ENCODE results near the gene DIO1. TPM values are rescaled to one million over a fixed set of nuclear protein-coding genes. Genes with fewer than 3 reads are reported as not detected.

Gene DIO1
- total RNA-seq: not detected

GRCh38 chr1:53893999-53894636, at the start of gene DIO1:
Gene DIO1, plus strand, starts transcription at chr1:53894187. Its CDS starts 24 bp downstream, at chr1:53894211.

GRCh38 chr1:53889304-53890298, 4.4 kb upstream of the DIO1 start, which contains the start of gene YIPF1:
Gene YIPF1, minus strand, starts transcription at chr1:53889797. Its CDS starts 860 bp downstream, at chr1:53888937.

GRCh38 chr1:53945433-53946251, 51.7 kb downstream of the DIO1 start, which contains the start of gene IFT25:
Gene IFT25, minus strand, starts transcription at chr1:53945699. Its CDS starts 5,617 bp downstream, at chr1:53940082.

GRCh38 chr1:53946252-53947171, 52.5 kb downstream of the DIO1 start, which contains the start of gene LRRC42:
Gene LRRC42, plus strand, starts transcription at chr1:53946350. Its CDS starts 5,650 bp downstream, at chr1:53952000.

Other genes starting within 250 kb of the DIO1 start
- 0.23 TPM for gene GLIS1, start 155.0 kb upstream of the DIO1 start, total RNA-seq
- gene NDC1, start 55.9 kb upstream of the DIO1 start, total RNA-seq: 36.0 TPM
- 26.8 TPM for gene YIPF1, start 4.4 kb upstream of the DIO1 start, total RNA-seq
- 31.1 TPM for gene IFT25, start 51.5 kb downstream of the DIO1 start, total RNA-seq
- 20.8 TPM for gene LRRC42, start 52.2 kb downstream of the DIO1 start, total RNA-seq
- gene LDLRAD1, start 124.0 kb downstream of the DIO1 start, total RNA-seq: not detected
- 109 TPM for gene TMEM59, start 159.0 kb downstream of the DIO1 start, total RNA-seq
- 8.3 TPM for gene TCEANC2, start 159.4 kb downstream of the DIO1 start, total RNA-seq

Data from diencephalon (tissue), 1 donor.